ENCODE data around the gene RAET1L.

DNA sequence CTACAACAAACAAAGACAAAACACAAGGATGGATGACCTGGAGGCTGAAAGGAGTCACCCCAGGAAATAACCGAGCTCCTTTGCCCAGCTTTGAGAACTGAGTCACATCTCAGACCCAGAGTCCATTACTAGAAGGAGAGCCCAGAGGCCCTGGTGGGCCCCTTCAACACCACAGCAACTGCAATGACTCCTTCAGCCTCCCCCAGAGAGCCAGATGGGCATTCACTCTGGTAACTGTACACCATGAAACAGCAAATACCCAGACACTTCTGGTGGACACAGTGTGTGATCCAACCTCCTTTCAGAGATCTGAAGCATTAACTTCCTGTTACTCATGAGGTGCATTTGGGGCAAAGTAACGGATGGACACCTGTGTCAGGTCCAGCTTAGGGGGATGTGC is 22.6 kb downstream of the RAET1L start:
- TF ChIP-seq, protein P1, sequence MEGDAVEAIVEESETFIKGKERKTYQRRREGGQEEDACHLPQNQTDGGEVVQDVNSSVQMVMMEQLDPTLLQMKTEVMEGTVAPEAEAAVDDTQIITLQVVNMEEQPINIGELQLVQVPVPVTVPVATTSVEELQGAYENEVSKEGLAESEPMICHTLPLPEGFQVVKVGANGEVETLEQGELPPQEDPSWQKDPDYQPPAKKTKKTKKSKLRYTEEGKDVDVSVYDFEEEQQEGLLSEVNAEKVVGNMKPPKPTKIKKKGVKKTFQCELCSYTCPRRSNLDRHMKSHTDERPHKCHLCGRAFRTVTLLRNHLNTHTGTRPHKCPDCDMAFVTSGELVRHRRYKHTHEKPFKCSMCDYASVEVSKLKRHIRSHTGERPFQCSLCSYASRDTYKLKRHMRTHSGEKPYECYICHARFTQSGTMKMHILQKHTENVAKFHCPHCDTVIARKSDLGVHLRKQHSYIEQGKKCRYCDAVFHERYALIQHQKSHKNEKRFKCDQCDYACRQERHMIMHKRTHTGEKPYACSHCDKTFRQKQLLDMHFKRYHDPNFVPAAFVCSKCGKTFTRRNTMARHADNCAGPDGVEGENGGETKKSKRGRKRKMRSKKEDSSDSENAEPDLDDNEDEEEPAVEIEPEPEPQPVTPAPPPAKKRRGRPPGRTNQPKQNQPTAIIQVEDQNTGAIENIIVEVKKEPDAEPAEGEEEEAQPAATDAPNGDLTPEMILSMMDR (IDR thresholded peaks at IDR 0.05) = no peak
- TF ChIP-seq POLR2A (IDR thresholded peaks at IDR 0.05; ENCODE audit: low read depth) = no peak
- no peak for TF ChIP-seq POLR2AphosphoS5 (IDR thresholded peaks at IDR 0.05)
- TF ChIP-seq EP300 (IDR thresholded peaks at IDR 0.05) = no peak
